Thymus (tissue), 11 donors: ENCODE data around the gene GCGR. TPM values are rescaled to one million over a fixed set of nuclear protein-coding genes. Genes with fewer than 3 reads are reported as not detected.

Experiments used
- DNase-seq, 9 donors: peaks; one replicate each; pipeline ENCODE4 v3.0.0-alpha.2; 2013; ENCODE audit warnings: low spot score in 9 of 9, low read depth in 6 of 9, missing footprints in 1 of 9
- H3K27ac ChIP-seq, 2 donors: one replicate each; pipeline ENCODE4 v1.5.1; 2013; ENCODE audit warnings: control low read depth in 1 of 2, low read depth in 1 of 2, low read length in 1 of 2, mild to moderate bottlenecking in 1 of 2, moderate library complexity in 1 of 2
- H3K27me3 ChIP-seq, 2 donors: one replicate each; pipeline ENCODE4 v1.5.1; 2013; ENCODE audit warnings: low read length in 1 of 2; ENCODE audit not compliant: control insufficient read depth in 2 of 2, insufficient read depth in 1 of 2
- H3K36me3 ChIP-seq, 2 donors: one replicate each; pipeline ENCODE4 v1.5.1; 2013; ENCODE audit warnings: low read length in 1 of 2, mild to moderate bottlenecking in 1 of 2, moderate library complexity in 1 of 2; ENCODE audit not compliant: control insufficient read depth in 2 of 2, insufficient read depth in 2 of 2
- H3K4me1 ChIP-seq, 2 donors: one replicate each; pipeline ENCODE4 v1.5.1; 2013; ENCODE audit warnings: low read length in 2 of 2; ENCODE audit not compliant: control insufficient read depth in 2 of 2, insufficient read depth in 2 of 2
- H3K4me3 ChIP-seq, 2 donors: one replicate each; pipeline ENCODE4 v1.5.1; 2013; ENCODE audit warnings: low read length in 2 of 2, control low read depth in 1 of 2, mild to moderate bottlenecking in 1 of 2
- H3K9me3 ChIP-seq, 2 donors: one replicate each; pipeline ENCODE4 v1.5.1; 2013; ENCODE audit warnings: low read length in 1 of 2, mild to moderate bottlenecking in 1 of 2; ENCODE audit not compliant: control insufficient read depth in 2 of 2, insufficient read depth in 1 of 2
- WGBS: extraction: QIAGEN DNeasy Blood & Tissue Kit; methylation state at CpG from one replicate; pipeline ENCODE4 v1.1.7; 2013; 5-methylcytosine and 5-hydroxymethylcytosine counted together
- polyA plus RNA-seq: library from polyadenylated mRNA; stranded (reverse); fragments of 200-250 nt; gene quantifications from one replicate; pipeline ENCODE4 v1.2.3, GENCODE V29; 2013
- total RNA-seq: library from RNA; stranded (reverse); fragments of 120-200 nt; gene quantifications from one replicate; pipeline ENCODE4 v1.2.4, GENCODE V29; 2013
- donor health status: healthy.

Gene GCGR
- total and polyA plus RNA-seq, 2 donors = 0.05 to 0.80 TPM

GRCh38 chr17:81819708-81820107, 15.8 kb downstream of the GCGR start:
- no peak overlapping the region for H3K27ac ChIP-seq
- H3K9me3 ChIP-seq = no peaks in the 10 kb centered on the region
- H3K4me3 ChIP-seq = no peak overlapping the region
- H3K27me3 ChIP-seq = peaks cover 0 to 24% of the 10 kb centered on the region in 2 donors
- WGBS = 44% methylated on average over 13 of the region's 13 CpGs
- H3K36me3 ChIP-seq = peaks cover 21 to 23% of the 10 kb centered on the region in 2 donors
- no peaks in the 10 kb centered on the region for H3K4me1 ChIP-seq
- DNase-seq = no peak

GRCh38 chr17:81821147-81821546, 17.2 kb downstream of the GCGR start:
- no peak overlapping the region for H3K27ac ChIP-seq
- peaks cover 25 to 26% of the 10 kb centered on the region in 2 donors for H3K36me3 ChIP-seq
- WGBS = 96% methylated on average over 8 of the region's 8 CpGs
- no peak overlapping the region for H3K4me3 ChIP-seq
- H3K27me3 ChIP-seq = peaks cover 0 to 16% of the 10 kb centered on the region in 2 donors
- no peak for DNase-seq
- no peaks in the 10 kb centered on the region for H3K9me3 ChIP-seq
- no peaks in the 10 kb centered on the region for H3K4me1 ChIP-seq

GRCh38 chr17:81821603-81822311, 17.8 kb downstream of the GCGR start:
- WGBS = 86% methylated on average over 20 of the region's 20 CpGs
- Histone ChIP-seq H3K27me3 (peaks cover 0 to 16% of the 10 kb centered on the region in 2 donors), H3K4me3 (no peak overlapping the region), H3K36me3 (peaks cover 26% of the 10 kb centered on the region in 2 donors), H3K4me1 (no peaks in the 10 kb centered on the region), H3K27ac (no peak overlapping the region), H3K9me3 (no peaks in the 10 kb centered on the region)
- peak in 1 of 9 donors; percentile 13 for DNase-seq

GRCh38 chr17:81822312-81822637, 18.3 kb downstream of the GCGR start:
- H3K27me3 ChIP-seq = peaks cover 0 to 15% of the 10 kb centered on the region in 2 donors
- 98% methylated on average over 8 of the region's 8 CpGs for WGBS
- no peak for DNase-seq
- no peaks in the 10 kb centered on the region for H3K4me1 ChIP-seq
- H3K36me3 ChIP-seq = peaks cover 26% of the 10 kb centered on the region in 2 donors
- H3K27ac ChIP-seq = no peak overlapping the region
- no peaks in the 10 kb centered on the region for H3K9me3 ChIP-seq
- no peak overlapping the region for H3K4me3 ChIP-seq

- WGBS = 96% methylated on average over 30 of the region's 30 CpGs
- Histone ChIP-seq H3K4me3 (no peak overlapping the region), H3K9me3 (no peaks in the 10 kb centered on the region), H3K36me3 (peaks cover 26% of the 10 kb centered on the region in 2 donors), H3K4me1 (no peaks in the 10 kb centered on the region), H3K27me3 (peaks cover 0 to 7% of the 10 kb centered on the region in 2 donors), H3K27ac (no peak overlapping the region)
- no peak for DNase-seq
Measured at GRCh38 chr17:81822996-81823819, 19.3 kb downstream of the GCGR start.

- H3K27me3 ChIP-seq = peaks cover 0 to 7% of the 10 kb centered on the region in 2 donors
- H3K4me3 ChIP-seq = no peak overlapping the region
- WGBS = 98% methylated on average over 33 of the region's 33 CpGs
- no peaks in the 10 kb centered on the region for H3K9me3 ChIP-seq
- DNase-seq = no peak
- H3K27ac ChIP-seq = no peak overlapping the region
- H3K4me1 ChIP-seq = no peaks in the 10 kb centered on the region
- peaks cover 26% of the 10 kb centered on the region in 2 donors for H3K36me3 ChIP-seq
Measured at GRCh38 chr17:81823820-81824550, 20.0 kb downstream of the GCGR start.

- H3K27ac ChIP-seq = no peak overlapping the region
- no peaks in the 10 kb centered on the region for H3K4me1 ChIP-seq
- DNase-seq = no peak
- H3K36me3 ChIP-seq = peaks cover 26% of the 10 kb centered on the region in 2 donors
- WGBS = 97% methylated on average over 11 of the region's 11 CpGs
- H3K27me3 ChIP-seq = peaks cover 0 to 3% of the 10 kb centered on the region in 2 donors
- H3K9me3 ChIP-seq = no peaks in the 10 kb centered on the region
- H3K4me3 ChIP-seq = no peak overlapping the region
Measured at GRCh38 chr17:81824595-81824994, 20.6 kb downstream of the GCGR start.

- H3K36me3 ChIP-seq = peaks cover 26% of the 10 kb centered on the region in 2 donors
- no peak overlapping the region for H3K4me3 ChIP-seq
- no peak for DNase-seq
- WGBS = 96% methylated on average over 11 of the region's 11 CpGs
- H3K27ac ChIP-seq = no peak overlapping the region
- H3K27me3 ChIP-seq = no peaks in the 10 kb centered on the region
- H3K9me3 ChIP-seq = no peaks in the 10 kb centered on the region
- no peaks in the 10 kb centered on the region for H3K4me1 ChIP-seq
Measured at GRCh38 chr17:81825841-81826466, 22.0 kb downstream of the GCGR start.
